Activated CD4-positive, alpha-beta T cell treated with anti-CD3 and anti-CD28 coated beads, Interleukin-2, amount 50 U/mL, for 1 hour (primary cell): ENCODE data around the gene PSG1.
"Not testable (repeated sequence)": the region's sequence is repeated elsewhere in the genome, so short reads cannot be mapped to it uniquely, and the experiment has no call there.

Experiments used
- DNase-seq: peaks from one replicate; pipeline ENCODE4 v3.0.0-alpha.2; 2020

Gene PSG1

GRCh38 chr19:42879613-42880012, at the start of gene PSG1:
Gene PSG1 (minus strand): TSS chr19:42879713. CDS start chr19:42879581, 132 bp downstream.
- no peak for DNase-seq

GRCh38 chr19:42928896-42929295, 49.4 kb upstream of the PSG1 start:
- no peak for DNase-seq

GRCh38 chr19:42926781-42927180, 47.3 kb upstream of the PSG1 start:
- no peak for DNase-seq

GRCh38 chr19:42923106-42923505, 43.6 kb upstream of the PSG1 start:
- not testable (repeated sequence) for DNase-seq

GRCh38 chr19:42920971-42921370, 41.5 kb upstream of the PSG1 start:
- not testable (repeated sequence) for DNase-seq

- no peak for DNase-seq
These were observed 40.2 kb upstream of the PSG1 start for GRCh38 chr19:42919757-42920079.

GRCh38 chr19:42919070-42919756, 39.7 kb upstream of the PSG1 start:
- DNase-seq = not testable (repeated sequence)

GRCh38 chr19:42918377-42919069, 39.0 kb upstream of the PSG1 start:
- not testable (repeated sequence) for DNase-seq

GRCh38 chr19:42917634-42918033, 38.1 kb upstream of the PSG1 start, which contains the start of gene PSG6:
Gene PSG6 (minus strand): TSS chr19:42917894. CDS start chr19:42917792, 102 bp downstream.
- not testable (repeated sequence) for DNase-seq

GRCh38 chr19:42916931-42917330, 37.4 kb upstream of the PSG1 start:
- not testable (repeated sequence) for DNase-seq

- not testable (repeated sequence) for DNase-seq
These were observed 34.0 kb upstream of the PSG1 start for GRCh38 chr19:42913516-42913915.

GRCh38 chr19:42912941-42913340, 33.4 kb upstream of the PSG1 start:
- DNase-seq = not testable (repeated sequence)

GRCh38 chr19:42911731-42912130, 32.2 kb upstream of the PSG1 start:
- DNase-seq = not testable (repeated sequence)

GRCh38 chr19:42906162-42906561, 26.6 kb upstream of the PSG1 start:
- not testable (repeated sequence) for DNase-seq

GRCh38 chr19:42900561-42900960, 21.0 kb upstream of the PSG1 start:
- not testable (repeated sequence) for DNase-seq

- DNase-seq = not testable (repeated sequence)
These were observed 20.2 kb upstream of the PSG1 start for GRCh38 chr19:42899674-42900073.

- DNase-seq = not testable (repeated sequence)
These were observed 19.6 kb upstream of the PSG1 start for GRCh38 chr19:42899110-42899509.

GRCh38 chr19:42898656-42899055, 19.1 kb upstream of the PSG1 start:
- DNase-seq = not testable (repeated sequence)

GRCh38 chr19:42897729-42898128, 18.2 kb upstream of the PSG1 start:
- DNase-seq = not testable (repeated sequence)

- not testable (repeated sequence) for DNase-seq
These were observed 10.9 kb upstream of the PSG1 start for GRCh38 chr19:42890446-42890845.

- DNase-seq = not testable (repeated sequence)
These were observed 8.4 kb upstream of the PSG1 start for GRCh38 chr19:42887876-42888445.

GRCh38 chr19:42882730-42883129, 3.2 kb upstream of the PSG1 start:
- DNase-seq = not testable (repeated sequence)

GRCh38 chr19:42882010-42882409, 2.5 kb upstream of the PSG1 start:
- DNase-seq = not testable (repeated sequence)

GRCh38 chr19:42881279-42881678, 1.8 kb upstream of the PSG1 start:
- DNase-seq = not testable (repeated sequence)
